K562 (cell line): ENCODE measurements around the gene TTC33. TPM values are rescaled to one million over a fixed set of nuclear protein-coding genes. Genes with fewer than 3 reads are reported as not detected.

ENCODE experiments used
- ATAC-seq: fragments of 200-7000 bp; cut with Tn5 transposase; 3 replicates; pipeline ENCODE4 v1.9.1; 2020; ENCODE audit warnings: moderate library complexity
- BruUV-seq: library from RNA; stranded (reverse); fragments of 400-500 nt; replicated peaks from 2 replicates; lab custom pipeline; 2021; lab: Mats Ljungman, UMichigan
- CTCF ChIA-PET: fragments of 300-600 bp; formaldehyde crosslinking; extraction: SDS; loops from one replicate; lab custom pipeline; 2021; ENCODE audit warnings: low intra/inter-chr PET ratio; lab: Yijun Ruan, JAX
- POLR2A ChIA-PET: fragments of 300-600, 350-650 bp; sonication (Branson Sonifier 250); formaldehyde crosslinking; extraction: SDS; loops from one replicate; lab custom pipeline; 2021; ENCODE audit warnings: antibody characterized with exemption, inconsistent platforms; lab: Yijun Ruan, JAX
- DNase-seq, 4 experiments: peaks; one replicate each; pipeline versions ENCODE4 v3.0.0 to v3.0.0-alpha.2; 2011 to 2018; ENCODE audit warnings: low spot score in 3 of 4, mixed read lengths in 3 of 4; ENCODE audit errors: extremely low read depth in 1 of 4
- FAIRE-seq: peaks from 2 replicates; lab custom pipeline; 2011; peaks lifted over from hg19 to GRCh38; lab: Jason Lieb, UNC
- H2AFZ ChIP-seq: 2 replicates; pipeline ENCODE4 v1.6.0; 2011; ENCODE audit warnings: low read depth, low read length, control low read depth, inconsistent platforms
- H3K27ac ChIP-seq: fragments of 200-600 bp; 3 replicates; pipeline ENCODE4 v1.8.0; 2011; ENCODE audit warnings: low read depth, mild to moderate bottlenecking, control low read depth, inconsistent platforms, low read length, moderate library complexity, mixed read lengths; ENCODE audit errors: extremely low read depth
- H3K27me3 ChIP-seq, 2 experiments: fragments of 300-600 bp in 1 of 2; 2 replicates in 1 of 2; 3 replicates in 1 of 2; pipeline versions ENCODE4 v1.6.0 to v1.8.0; 2011; ENCODE audit warnings: inconsistent platforms in 2 of 2, low read length in 2 of 2, mild to moderate bottlenecking in 1 of 2, mixed read lengths in 1 of 2, moderate library complexity in 1 of 2; ENCODE audit not compliant: control insufficient read depth in 2 of 2, insufficient read depth in 2 of 2
- H3K36me3 ChIP-seq: fragments of 300-600 bp; 3 replicates; pipeline ENCODE4 v1.8.0; 2011; ENCODE audit warnings: mild to moderate bottlenecking, low read length, inconsistent platforms; ENCODE audit not compliant: control insufficient read depth, insufficient read depth
- H3K4me1 ChIP-seq, 2 experiments: fragments of 200-600 bp in 1 of 2; replicated peaks in 1 of 2; 2 replicates in 1 of 2; 3 replicates in 1 of 2; pipeline versions ENCODE4 v1.5.1 to v1.8.0; 2011; ENCODE audit warnings: inconsistent platforms in 2 of 2, low read length in 2 of 2, mild to moderate bottlenecking in 1 of 2, mixed read lengths in 1 of 2, moderate library complexity in 1 of 2; ENCODE audit not compliant: control insufficient read depth in 2 of 2, insufficient read depth in 2 of 2
- H3K4me2 ChIP-seq: 2 replicates; pipeline ENCODE4 v1.6.1; 2011; ENCODE audit warnings: low read length, control low read depth, inconsistent platforms, mixed read lengths; ENCODE audit not compliant: insufficient read depth
- H3K4me3 ChIP-seq: fragments of 200-600 bp; sonication (generic), shearing (Covaris generic); 2 replicates; pipeline ENCODE4 v1.5.1; 2016; ENCODE audit warnings: control low read depth, inconsistent platforms
- H3K79me2 ChIP-seq: fragments of 200-600 bp; 3 replicates; pipeline ENCODE4 v1.8.0; 2011; ENCODE audit warnings: low read length, inconsistent platforms; ENCODE audit not compliant: control insufficient read depth, insufficient read depth
- H3K9ac ChIP-seq, 2 experiments: 2 replicates each; pipeline versions ENCODE4 v1.6.0 to v1.6.1; 2011; ENCODE audit warnings: low read depth in 2 of 2, low read length in 2 of 2, control low read depth in 1 of 2, inconsistent platforms in 1 of 2, mild to moderate bottlenecking in 1 of 2, mixed read lengths in 1 of 2; ENCODE audit not compliant: insufficient read depth in 1 of 2
- H3K9me1 ChIP-seq: one replicate; pipeline ENCODE4 v1.6.0; 2011; ENCODE audit warnings: inconsistent platforms, mild to moderate bottlenecking, low read length, moderate library complexity; ENCODE audit not compliant: control insufficient read depth, insufficient read depth
- H3K9me3 ChIP-seq: replicated peaks from 2 replicates; pipeline ENCODE4 v1.5.1; 2011; ENCODE audit warnings: low read depth, low read length, inconsistent platforms; ENCODE audit not compliant: control insufficient read depth, insufficient read depth
- H4K20me1 ChIP-seq: replicated peaks from 2 replicates; pipeline ENCODE4 v1.6.1; 2011; ENCODE audit warnings: low read length, inconsistent platforms, mixed read lengths; ENCODE audit not compliant: control insufficient read depth, insufficient read depth
- ATF3 ChIP-seq, 2 experiments: fragments of 450-650 bp in 1 of 2; sonication (generic) in 1 of 2; formaldehyde crosslinking in 1 of 2; IDR thresholded peaks in 1 of 2; conservative IDR thresholded peaks in 1 of 2; 2 replicates each; pipeline versions ENCODE4 v1.6.1 to v1.8.1; 2016 to 2023; ENCODE audit warnings: mild to moderate bottlenecking in 2 of 2, moderate library complexity in 2 of 2, inconsistent platforms in 1 of 2, missing genetic modification reagents in 1 of 2
- GTF2A2 ChIP-seq: IDR thresholded peaks from 2 replicates; pipeline ENCODE4 v1.6.1; 2016; ENCODE audit warnings: mild to moderate bottlenecking, missing genetic modification characterization, missing compliant biosample characterization
- MYNN ChIP-seq, 2 experiments: sonication (generic); formaldehyde crosslinking in 1 of 2; IDR thresholded peaks; 2 replicates each; pipeline versions ENCODE4 v1.5.0 to v1.6.1; 2016 to 2020; ENCODE audit warnings: antibody characterized with exemption in 1 of 2, missing genetic modification reagents in 1 of 2
- PYGO2 ChIP-seq: fragments of 450-650 bp; IDR thresholded peaks from 2 replicates; pipeline ENCODE4 v1.6.1; 2016; ENCODE audit warnings: mild to moderate bottlenecking, missing genetic modification characterization, moderate library complexity, missing compliant biosample characterization
- RHOXF2B ChIP-seq: fragments of 250-450 bp; sonication (Bioruptor Pico); conservative IDR thresholded peaks from 2 replicates; pipeline ENCODE4 v1.5.1; 2021
- TCF15 ChIP-seq: fragments of 250-450 bp; sonication (Bioruptor Pico); IDR thresholded peaks from 2 replicates; pipeline ENCODE4 v1.8.0; 2022; ENCODE audit warnings: moderate library complexity, mild to moderate bottlenecking, inconsistent platforms
- XRCC4 ChIP-seq: IDR thresholded peaks from one replicate; pipeline ENCODE4 v1.6.1; 2011; ENCODE audit not compliant: insufficient read depth, insufficient read length; ENCODE audit errors: extremely low read depth
- ZFP1 ChIP-seq: fragments of 450-650 bp; formaldehyde crosslinking; IDR thresholded peaks from 2 replicates; pipeline ENCODE4 v1.4.0; 2020; ENCODE audit warnings: mild to moderate bottlenecking, mixed read lengths
- ZNF121 ChIP-seq: sonication (generic); formaldehyde crosslinking; conservative IDR thresholded peaks from 2 replicates; pipeline ENCODE4 v1.8.0; 2022; ENCODE audit warnings: missing genetic modification reagents
- ZNF263 ChIP-seq: sonication (generic); formaldehyde crosslinking; IDR thresholded peaks from 2 replicates; pipeline ENCODE4 v1.8.0; 2022; ENCODE audit warnings: mild to moderate bottlenecking, missing genetic modification reagents, borderline replicate concordance
- ZNF407 ChIP-seq: fragments of 450-650 bp; IDR thresholded peaks from 2 replicates; pipeline ENCODE4 v1.6.1; 2016; ENCODE audit warnings: low read depth
- ZNF785 ChIP-seq: fragments of 250-450 bp; sonication (Bioruptor Pico); IDR thresholded peaks from 2 replicates; pipeline ENCODE4 v1.4.0; 2020; ENCODE audit warnings: mild to moderate bottlenecking
- ZNF79 ChIP-seq: fragments of 250-450 bp; sonication (Bioruptor Pico); IDR thresholded peaks from 2 replicates; pipeline ENCODE4 v1.4.0; 2020; ENCODE audit warnings: low read depth, mild to moderate bottlenecking, moderate library complexity
- in situ Hi-C: fragments of 300-500 bp; cut with MboI; formaldehyde crosslinking; loops from 4 replicates; pipeline ENCODE4 v1.15.0; 2018; ENCODE audit warnings: inconsistent platforms, mixed read lengths
- intact Hi-C: fragments of 100-400 bp; cut with micrococcal nuclease; formaldehyde crosslinking; loops from 2 replicates; pipeline ENCODE4 v1.14.2; 2022
- polyA plus RNA-seq, 8 experiments: library from polyadenylated mRNA; depleted of rRNA in 4 of 8; stranded (reverse) in 5 of 8; unstranded in 3 of 8; fragments of >200 nt; fragmentation: Nextera tagmentation in 2 of 8; fragmentation: Illumina TruSeq in 1 of 8; extraction: Ambion mirVana in 2 of 8; extraction: Trizol in 1 of 8; gene quantifications; 2 replicates each; pipeline versions ENCODE4 v1.2.1 to v1.2.3, GENCODE V29; 2011 to 2014; ENCODE audit warnings: inconsistent platforms in 1 of 8, missing spikeins in 1 of 8
- total RNA-seq, 7 experiments: library from RNA; depleted of rRNA in 6 of 7; stranded (reverse); fragments of >200 nt in 6 of 7; fragmentation: Illumina TruSeq in 2 of 7; extraction: Trizol in 2 of 7; gene quantifications; 2 replicates each; pipeline versions ENCODE4 v1.2.1 to v1.2.3, GENCODE V29; 2011 to 2021; ENCODE audit warnings: low replicate concordance in 1 of 7

Gene TTC33
- total and polyA plus RNA-seq, 9 of the 15 experiments (the other 6 are each of a cell fraction or from before 2014, with no cell fraction given), result 11.5 to 24.9 (median 21.1) TPM

- CTCF ChIA-PET, result no interaction called here
- Histone ChIP-seq H3K27ac (no peak overlapping the region), H3K9ac (no peak overlapping the region), H3K27me3 (no peaks in the 10 kb centered on the region), H3K79me2 (no peaks in the 10 kb centered on the region), H3K9me3 (no peaks in the 10 kb centered on the region), H3K4me3 (no peak overlapping the region), H3K4me2 (no peak overlapping the region), H2AFZ (no peak overlapping the region), H4K20me1 (no peaks in the 10 kb centered on the region), H3K9me1 (no peaks in the 10 kb centered on the region), H3K4me1 (no peaks in the 10 kb centered on the region), H3K36me3 (no peaks in the 10 kb centered on the region)
- no peak for ATAC-seq
- POLR2A ChIA-PET, result no interaction called here
- no peak for FAIRE-seq
- DNase-seq, result no peak
- BruUV-seq, result no TSS peak
- in situ Hi-C loops, result no loop called here
- intact Hi-C loops, result no loop called here
- no peak for TF ChIP-seq MYNN (IDR thresholded peaks at IDR 0.05)
- no peak for TF ChIP-seq MYNN (CRISPR knock-in tag; IDR thresholded peaks at IDR 0.05)
- no peak for TF ChIP-seq RHOXF2B
- no peak for TF ChIP-seq TCF15 (CRISPR knock-in tag)
- TF ChIP-seq ZNF263, result no peak
- no peak for TF ChIP-seq ZNF785
- no peak for TF ChIP-seq GTF2A2
- no peak for TF ChIP-seq ZNF79 (CRISPR knock-in tag)
- TF ChIP-seq ZFP1 (CRISPR knock-in tag), result no peak
- no peak for TF ChIP-seq ZNF407
- no peak for TF ChIP-seq ATF3 (IDR thresholded peaks at IDR 0.05)
- TF ChIP-seq ATF3 (CRISPR knock-in tag; conservative IDR thresholded peaks at IDR 0.05), result no peak
- TF ChIP-seq XRCC4, result no peak
- TF ChIP-seq PYGO2, result no peak
- TF ChIP-seq ZNF121 (CRISPR knock-in tag), result no peak
These were observed 233.8 kb downstream of the TTC33 start for GRCh38 chr5:40521925-40522324.
